ENCODE results near the gene TRIM4.
A peak's percentile ranks its signal among the peaks of the same experiment; 100 is the strongest.

The TRIM4 gene

GRCh38 chr7:99930376-99930775, 11.0 kb upstream of the TRIM4 start:
- H3K36me3 Mint-ChIP-seq: no peaks in the 10 kb centered on the region
- peaks cover 40% of the 10 kb centered on the region for H3K27me3 Mint-ChIP-seq
- peaks cover 7% of the 10 kb centered on the region for H3K4me1 Mint-ChIP-seq
- no peak for DNase-seq (ENCODE audit: low spot score in 2 of 2)
- no peak for ATAC-seq (ENCODE audit: low read depth)
- no peak overlapping the region for H3K27ac Mint-ChIP-seq
- H3K4me3 Mint-ChIP-seq: no peak overlapping the region
- H3K9me3 Mint-ChIP-seq: no peaks in the 10 kb centered on the region

- Mint-ChIP-seq H3K4me1 (peaks cover 7% of the 10 kb centered on the region), H3K4me3 (peak overlapping the region; percentile 12), H3K9me3 (no peaks in the 10 kb centered on the region), H3K27me3 (peaks cover 33% of the 10 kb centered on the region), H3K27ac (no peak overlapping the region), H3K36me3 (no peaks in the 10 kb centered on the region)
- DNase-seq (ENCODE audit: low spot score in 2 of 2): no peak
- ATAC-seq (ENCODE audit: low read depth): peak; percentile 10
Measured at GRCh38 chr7:99929730-99930053, 10.4 kb upstream of the TRIM4 start.

DNA sequence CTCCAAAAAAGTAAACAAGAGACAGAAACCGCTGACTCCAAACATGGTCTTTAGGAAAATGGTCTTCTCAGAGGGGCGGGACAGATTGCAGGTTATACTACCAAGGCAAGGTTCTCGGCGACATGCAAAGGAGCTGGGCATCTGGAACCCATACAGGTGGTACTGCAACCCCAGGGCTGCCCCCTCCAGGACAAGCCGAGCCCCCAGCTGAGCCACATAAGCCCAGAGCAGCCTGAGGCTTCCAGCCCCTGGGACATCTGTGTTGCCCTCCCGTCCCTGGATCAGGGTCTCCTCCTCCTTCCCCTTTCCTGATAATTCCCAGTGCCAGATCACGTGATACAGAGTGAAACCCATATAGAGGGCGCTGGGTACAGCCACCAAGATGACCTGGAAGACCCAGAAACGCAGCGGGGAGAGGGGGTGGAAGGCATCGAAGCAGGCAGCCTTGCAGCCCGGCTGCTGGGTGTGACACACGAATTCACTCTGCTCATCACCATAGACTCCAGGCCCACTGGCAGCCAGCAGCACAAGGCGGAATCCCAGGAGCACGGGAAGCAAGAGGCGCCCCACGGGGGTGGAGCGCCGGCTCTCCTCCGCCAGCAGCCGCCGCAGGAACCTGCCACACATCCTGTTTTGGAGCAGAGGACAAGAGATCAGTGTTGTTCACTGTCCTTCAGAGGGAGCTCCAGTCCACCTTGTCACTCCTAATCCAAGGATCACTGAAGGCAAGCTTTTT, 9.8 kb upstream of the TRIM4 start, which contains the start of gene GJC3:
GJC3 (minus strand) TSS at position 627 of the 736 bp plus-strand sequence; CDS start at position 627, 0 bp downstream.
- no peaks in the 10 kb centered on the region for H3K9me3 Mint-ChIP-seq
- H3K4me3 Mint-ChIP-seq: peak within 1 kb of the TSS; percentile 12
- peak; percentile 64 for ATAC-seq (ENCODE audit: low read depth)
- no peak for DNase-seq (ENCODE audit: low spot score in 2 of 2)
- H3K4me1 Mint-ChIP-seq: peaks cover 7% of the 10 kb centered on the region
- H3K36me3 Mint-ChIP-seq: no peaks in the 10 kb centered on the region
- peaks cover 29% of the 10 kb centered on the region for H3K27me3 Mint-ChIP-seq
- H3K27ac Mint-ChIP-seq: no peak within 1 kb of the TSS

DNA sequence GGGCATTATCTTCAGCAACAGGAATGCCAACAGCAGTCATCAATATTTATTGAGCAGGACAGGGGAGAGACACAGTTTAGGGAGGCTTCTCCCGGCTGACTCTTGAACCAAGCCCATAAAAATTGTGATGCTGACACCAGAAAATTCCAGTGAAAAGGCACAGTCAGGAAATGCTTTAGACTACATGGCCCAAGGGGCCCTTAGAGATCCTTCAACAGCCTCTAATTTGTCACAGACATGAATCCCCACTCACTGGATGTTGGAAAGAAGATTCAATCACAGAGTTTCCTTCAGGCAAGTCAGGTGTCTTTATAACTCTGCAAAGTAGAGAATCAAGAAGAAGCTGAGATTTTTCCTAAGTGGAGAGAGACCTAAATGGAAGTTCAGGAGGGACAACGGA, 8.9 kb upstream of the TRIM4 start:
- ATAC-seq (ENCODE audit: low read depth): no peak
- Mint-ChIP-seq H3K27me3 (peaks cover 29% of the 10 kb centered on the region), H3K4me1 (peaks cover 7% of the 10 kb centered on the region), H3K36me3 (no peaks in the 10 kb centered on the region), H3K4me3 (no peak overlapping the region), H3K9me3 (no peaks in the 10 kb centered on the region), H3K27ac (no peak overlapping the region)
- DNase-seq (ENCODE audit: low spot score in 2 of 2): no peak

DNA sequence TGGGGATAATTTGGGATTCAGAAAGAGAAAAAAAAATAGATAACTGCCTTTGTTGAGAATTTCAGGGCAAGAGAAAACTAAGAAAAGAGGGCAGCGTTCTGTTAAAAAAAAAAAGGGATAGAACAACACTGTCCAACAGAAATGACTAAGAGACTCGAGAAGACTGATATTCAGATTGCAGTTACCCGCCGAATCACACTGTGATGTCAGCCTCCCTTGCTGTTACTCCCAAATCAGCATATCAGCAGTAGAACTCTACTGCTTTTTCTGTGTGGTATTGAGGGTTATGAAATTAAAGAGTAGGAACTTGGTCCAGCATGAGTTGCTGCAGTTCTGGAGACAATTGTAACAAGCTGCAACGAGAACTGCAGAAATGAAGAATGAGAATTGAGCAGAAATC, 8.2 kb upstream of the TRIM4 start:
- H3K27me3 Mint-ChIP-seq: peaks cover 29% of the 10 kb centered on the region
- no peaks in the 10 kb centered on the region for H3K9me3 Mint-ChIP-seq
- peaks cover 2% of the 10 kb centered on the region for H3K36me3 Mint-ChIP-seq
- H3K4me3 Mint-ChIP-seq: no peak overlapping the region
- H3K27ac Mint-ChIP-seq: no peak overlapping the region
- H3K4me1 Mint-ChIP-seq: peaks cover 7% of the 10 kb centered on the region
- ATAC-seq (ENCODE audit: low read depth) (no peak), DNase-seq (ENCODE audit: low spot score in 2 of 2) (no peak)

DNA sequence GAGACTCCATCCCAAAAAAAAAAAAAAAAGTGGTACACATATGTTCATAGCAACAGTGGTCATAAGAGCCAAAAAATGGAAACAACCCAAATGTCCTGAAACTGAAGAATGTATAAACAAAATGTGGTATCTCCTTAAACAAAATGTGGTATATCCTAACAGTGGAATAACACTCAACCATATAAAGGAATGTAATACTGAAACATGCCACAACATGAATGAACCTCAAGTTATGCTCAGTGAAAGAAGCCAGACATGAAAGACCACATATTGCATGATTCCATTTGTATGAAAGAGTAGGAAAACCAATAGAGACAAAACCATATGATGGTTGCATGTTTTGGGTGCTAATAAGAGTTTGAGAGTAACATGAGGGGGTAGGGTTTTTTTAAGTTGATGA, 7.0 kb upstream of the TRIM4 start:
- no peak overlapping the region for H3K4me3 Mint-ChIP-seq
- no peak for ATAC-seq (ENCODE audit: low read depth)
- peaks cover 7% of the 10 kb centered on the region for H3K4me1 Mint-ChIP-seq
- DNase-seq (ENCODE audit: low spot score in 2 of 2): no peak
- H3K36me3 Mint-ChIP-seq: peaks cover 12% of the 10 kb centered on the region
- H3K27ac Mint-ChIP-seq: no peak overlapping the region
- no peaks in the 10 kb centered on the region for H3K9me3 Mint-ChIP-seq
- H3K27me3 Mint-ChIP-seq: peaks cover 26% of the 10 kb centered on the region

DNA sequence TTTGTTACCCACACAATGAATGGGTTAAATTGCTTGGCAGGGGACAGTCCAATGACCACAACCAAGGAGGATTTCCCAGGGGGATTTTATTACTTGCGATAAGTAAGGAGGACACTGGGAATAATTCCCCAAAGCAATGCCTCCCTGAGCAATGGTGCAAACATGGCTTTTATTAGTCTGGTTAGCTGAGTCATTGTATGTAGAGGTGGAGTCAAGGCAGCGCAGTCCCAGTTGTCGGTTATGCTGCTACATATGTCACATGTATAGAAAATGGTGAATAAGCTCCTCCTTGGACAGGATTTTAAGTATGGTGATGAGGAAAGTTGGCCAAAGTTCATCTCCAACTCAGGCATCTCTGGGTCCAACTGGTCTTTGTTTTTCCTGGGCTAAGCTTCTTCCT, 3.9 kb upstream of the TRIM4 start:
- Mint-ChIP-seq H3K4me3 (no peak overlapping the region), H3K4me1 (peaks cover 6% of the 10 kb centered on the region), H3K27me3 (peaks cover 15% of the 10 kb centered on the region), H3K36me3 (peaks cover 16% of the 10 kb centered on the region), H3K27ac (no peak overlapping the region), H3K9me3 (no peaks in the 10 kb centered on the region)
- ATAC-seq (ENCODE audit: low read depth) (no peak), DNase-seq (ENCODE audit: low spot score in 2 of 2) (no peak)

- no peak for ATAC-seq (ENCODE audit: low read depth)
- no peaks in the 10 kb centered on the region for H3K9me3 Mint-ChIP-seq
- no peak for DNase-seq (ENCODE audit: low spot score in 2 of 2)
- H3K4me3 Mint-ChIP-seq: peak overlapping the region; percentile 94
- peaks cover 27% of the 10 kb centered on the region for H3K4me1 Mint-ChIP-seq
- no peaks in the 10 kb centered on the region for H3K27me3 Mint-ChIP-seq
- peak overlapping the region; percentile 93 for H3K27ac Mint-ChIP-seq
- peaks cover 26% of the 10 kb centered on the region for H3K36me3 Mint-ChIP-seq
Measured at GRCh38 chr7:99920149-99920548, 819 bp upstream of the TRIM4 start.

DNA sequence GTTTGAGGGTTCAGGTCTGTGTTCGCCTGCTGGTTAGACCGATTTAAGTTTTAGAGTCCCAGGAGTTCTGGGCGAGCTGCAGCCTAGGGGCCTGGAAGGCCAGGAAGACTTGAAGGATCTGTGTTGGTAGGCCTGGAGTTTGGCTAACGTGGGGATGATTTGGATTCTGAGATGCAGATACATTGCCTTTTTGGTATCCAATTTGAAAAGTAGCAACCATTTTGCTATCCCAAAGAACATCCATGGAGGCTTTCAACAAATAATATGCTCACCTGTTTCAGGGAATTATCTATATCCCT, 433 bp upstream of the TRIM4 start:
- DNase-seq (ENCODE audit: low spot score in 2 of 2) (no peak), ATAC-seq (ENCODE audit: low read depth) (no peak)
- H3K4me1 Mint-ChIP-seq: peaks cover 27% of the 10 kb centered on the region
- H3K36me3 Mint-ChIP-seq: peaks cover 26% of the 10 kb centered on the region
- H3K27me3 Mint-ChIP-seq: no peaks in the 10 kb centered on the region
- no peaks in the 10 kb centered on the region for H3K9me3 Mint-ChIP-seq
- H3K4me3 Mint-ChIP-seq: peak overlapping the region; percentile 94
- peak overlapping the region; percentile 93 for H3K27ac Mint-ChIP-seq

DNA sequence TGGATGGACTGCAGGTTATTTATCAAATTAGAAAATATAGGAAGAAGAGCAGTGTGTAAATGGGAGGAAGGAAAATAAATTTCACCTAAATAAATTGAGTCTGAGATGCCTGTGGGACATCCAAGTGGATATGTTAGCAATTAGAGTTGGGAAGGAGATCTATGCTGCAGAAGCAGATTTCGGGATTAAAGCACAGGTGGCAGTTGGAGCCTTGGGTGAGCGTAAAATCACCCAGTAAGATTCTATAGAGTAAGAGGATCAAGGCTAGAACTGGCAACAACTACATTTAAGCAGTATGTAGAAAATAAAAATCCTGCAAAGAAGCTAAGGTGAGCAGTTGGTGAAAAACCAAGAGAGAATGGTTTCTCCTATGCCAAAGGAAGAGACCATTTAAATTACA, 8.4 kb downstream of the TRIM4 start:
- H3K27me3 Mint-ChIP-seq: no peaks in the 10 kb centered on the region
- DNase-seq (ENCODE audit: low spot score in 2 of 2) (no peak), ATAC-seq (ENCODE audit: low read depth) (no peak)
- H3K4me1 Mint-ChIP-seq: peaks cover 21% of the 10 kb centered on the region
- peaks cover 27% of the 10 kb centered on the region for H3K36me3 Mint-ChIP-seq
- H3K9me3 Mint-ChIP-seq: no peaks in the 10 kb centered on the region
- H3K4me3 Mint-ChIP-seq: no peak overlapping the region
- H3K27ac Mint-ChIP-seq: no peak overlapping the region

- Mint-ChIP-seq H3K4me1 (peaks cover 11% of the 10 kb centered on the region), H3K36me3 (peaks cover 45% of the 10 kb centered on the region), H3K27ac (peak overlapping the region; percentile 5), H3K27me3 (no peaks in the 10 kb centered on the region), H3K9me3 (no peaks in the 10 kb centered on the region), H3K4me3 (no peak overlapping the region)
- no peak for DNase-seq (ENCODE audit: low spot score in 2 of 2)
- ATAC-seq (ENCODE audit: low read depth): no peak
Measured at GRCh38 chr7:99901581-99901980, 17.7 kb downstream of the TRIM4 start.

DNA sequence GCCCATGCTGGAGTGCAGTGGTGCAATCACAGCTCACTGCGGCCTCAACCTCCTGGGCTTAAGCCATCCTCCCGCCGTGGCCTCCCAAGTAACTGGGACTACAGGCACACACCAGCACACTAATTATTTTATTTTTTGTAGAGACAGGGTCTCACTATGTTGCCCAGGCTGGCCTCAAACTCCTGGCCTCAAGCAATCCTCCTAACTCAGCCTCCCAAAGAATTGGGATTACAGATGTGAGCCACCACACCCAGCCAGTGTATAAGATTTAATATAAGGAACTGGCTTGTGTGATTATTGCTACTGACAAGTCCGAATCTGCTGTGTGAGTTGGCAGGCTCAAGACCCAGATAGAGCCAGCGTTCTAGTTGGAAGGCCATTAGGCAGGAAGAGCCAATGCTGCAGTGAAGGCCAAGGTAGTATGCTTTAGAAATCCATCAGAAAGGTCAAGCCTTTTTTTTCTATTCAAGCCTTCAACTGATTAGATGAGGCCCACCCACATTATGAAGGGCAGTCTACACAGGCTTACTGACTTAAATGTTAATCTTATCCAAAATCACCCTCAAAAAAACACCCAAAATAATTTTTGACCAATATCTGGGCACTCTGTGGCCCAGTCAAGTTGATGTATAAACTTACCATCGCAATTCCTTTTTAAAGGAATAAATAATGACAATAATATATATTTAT, 19.4 kb downstream of the TRIM4 start:
- Mint-ChIP-seq H3K36me3 (peaks cover 45% of the 10 kb centered on the region), H3K9me3 (no peaks in the 10 kb centered on the region), H3K4me3 (no peak overlapping the region), H3K27ac (no peak overlapping the region), H3K4me1 (peaks cover 11% of the 10 kb centered on the region), H3K27me3 (no peaks in the 10 kb centered on the region)
- DNase-seq (ENCODE audit: low spot score in 2 of 2) (no peak), ATAC-seq (ENCODE audit: low read depth) (no peak)

GRCh38 chr7:99898836-99899235, 20.5 kb downstream of the TRIM4 start:
- Mint-ChIP-seq H3K4me1 (peaks cover 11% of the 10 kb centered on the region), H3K9me3 (no peaks in the 10 kb centered on the region), H3K36me3 (peaks cover 42% of the 10 kb centered on the region), H3K27me3 (no peaks in the 10 kb centered on the region), H3K27ac (no peak overlapping the region), H3K4me3 (no peak overlapping the region)
- DNase-seq (ENCODE audit: low spot score in 2 of 2) (no peak), ATAC-seq (ENCODE audit: low read depth) (no peak)

- Mint-ChIP-seq H3K36me3 (peaks cover 34% of the 10 kb centered on the region), H3K4me3 (no peak overlapping the region), H3K27me3 (no peaks in the 10 kb centered on the region), H3K4me1 (peaks cover 11% of the 10 kb centered on the region), H3K9me3 (no peaks in the 10 kb centered on the region), H3K27ac (peak overlapping the region; percentile 21)
- ATAC-seq (ENCODE audit: low read depth) (no peak), DNase-seq (ENCODE audit: low spot score in 2 of 2) (no peak)
Measured at GRCh38 chr7:99898023-99898357, 21.3 kb downstream of the TRIM4 start.
